Lung (tissue), 12 donors: Measurements from ENCODE around the gene MCM9. TPM values are rescaled to one million over a fixed set of nuclear protein-coding genes. Genes with fewer than 3 reads are reported as not detected.

ENCODE experiments used
- ATAC-seq: fragments of 200-7000 bp; cut with Tn5 transposase; one replicate; pipeline ENCODE4 v1.9.1; 2020; ENCODE audit warnings: moderate number of reproducible peaks; ENCODE audit not compliant: insufficient read depth, low FRiP score
- DNase-seq, 3 donors: peaks; one replicate each; pipeline ENCODE4 v3.0.0-alpha.2; 2013 to 2017
- H3K27ac ChIP-seq, 2 donors: one replicate each; pipeline ENCODE4 v1.5.1; 2013; ENCODE audit warnings: mild to moderate bottlenecking in 2 of 2, moderate library complexity in 2 of 2, control low read depth in 1 of 2, inconsistent platforms in 1 of 2, low read depth in 1 of 2, low read length in 1 of 2
- H3K27me3 ChIP-seq, 3 donors: one replicate each; pipeline ENCODE4 v1.5.1; 2013; ENCODE audit warnings: low read length in 2 of 3; ENCODE audit not compliant: control insufficient read depth in 3 of 3, insufficient read depth in 3 of 3
- H3K36me3 ChIP-seq, 4 donors: one replicate each; pipeline ENCODE4 v1.5.1; 2013; ENCODE audit warnings: low read length in 4 of 4, mild to moderate bottlenecking in 1 of 4, moderate library complexity in 1 of 4; ENCODE audit not compliant: control insufficient read depth in 4 of 4, insufficient read depth in 4 of 4
- H3K4me1 ChIP-seq, 5 donors: one replicate each; pipeline ENCODE4 v1.5.1; 2013; ENCODE audit warnings: low read length in 5 of 5, mild to moderate bottlenecking in 2 of 5, moderate library complexity in 1 of 5; ENCODE audit not compliant: control insufficient read depth in 5 of 5, insufficient read depth in 5 of 5
- H3K4me3 ChIP-seq: one replicate; pipeline ENCODE4 v1.5.1; 2013; ENCODE audit warnings: mild to moderate bottlenecking, control low read depth, moderate library complexity
- H3K9ac ChIP-seq, 2 donors: one replicate each; pipeline ENCODE4 v1.5.1; 2013; ENCODE audit warnings: low read length in 2 of 2, control low read depth in 1 of 2; ENCODE audit not compliant: insufficient read depth in 1 of 2
- H3K9me3 ChIP-seq, 4 donors: one replicate each; pipeline ENCODE4 v1.5.1; 2013; ENCODE audit warnings: low read length in 3 of 4, mild to moderate bottlenecking in 1 of 4, moderate library complexity in 1 of 4; ENCODE audit not compliant: control insufficient read depth in 4 of 4, insufficient read depth in 3 of 4
- WGBS, 2 donors: extraction: QIAGEN DNeasy Blood & Tissue Kit; methylation state at CpG; one replicate each; pipeline ENCODE4 v1.1.7; 2013; 5-methylcytosine and 5-hydroxymethylcytosine counted together
- polyA plus RNA-seq, 2 donors: library from polyadenylated mRNA; stranded (reverse); fragments of 200-250 nt; gene quantifications; one replicate each; pipeline ENCODE4 v1.2.1, GENCODE V29; 2013
- total RNA-seq, 2 donors: library from RNA; depleted of rRNA in 1 of 2; stranded (reverse); fragments of >200 nt in 1 of 2; gene quantifications; one replicate each; pipeline ENCODE4 v1.2.1, GENCODE V29; 2014 to 2021
- TF ChIP-seq, protein P1 (sequence below): IDR thresholded peaks from 2 replicates; pipeline ENCODE4 v1.5.1; 2012; ENCODE audit warnings: mild to moderate bottlenecking; ENCODE audit errors: control extremely low read depth, extremely low read depth
- donor health status: control.
- donor health status: control.
- donor health status: Bipolar disorder and iron deficiency.
- donor health status: healthy.
- donor health status: DM: yes; HTN: yes; CAD: no.

Gene MCM9
- total and polyA plus RNA-seq, 4 donors = 4.8 to 28.6 (median 12.0) TPM

DNA sequence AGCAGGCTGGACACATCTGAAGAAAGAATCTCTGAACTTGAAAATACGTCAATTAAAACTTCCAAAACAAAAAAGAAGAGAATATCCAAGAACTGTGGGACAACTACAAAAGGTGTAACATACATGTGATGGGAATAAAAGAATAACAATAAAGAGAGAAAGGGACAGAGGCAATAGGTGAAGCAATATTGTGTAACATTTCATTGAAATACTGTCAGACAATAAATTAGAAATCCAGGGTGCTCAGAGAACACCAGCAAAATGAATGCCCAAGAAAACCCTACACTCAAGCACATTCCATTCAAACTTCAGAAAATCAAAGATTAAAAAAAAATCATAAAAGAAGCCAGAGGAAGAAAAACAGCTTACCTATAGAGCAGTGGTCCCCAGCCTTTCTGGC is 74.6 kb downstream of the MCM9 start:
- Histone ChIP-seq H3K27me3 (no peaks in the 10 kb centered on the region), H3K4me3 (no peak overlapping the region), H3K9ac (no peak overlapping the region), H3K9me3 (no peaks in the 10 kb centered on the region), H3K4me1 (peaks cover 0 to 9% (median 3%) of the 10 kb centered on the region in 5 donors), H3K36me3 (peaks cover 0 to 6% (median 2%) of the 10 kb centered on the region in 4 donors), H3K27ac (no peak overlapping the region)
- 93 to 96% methylated on average over 1 of the region's 1 CpG for WGBS, 2 donors
- DNase-seq = no peak
- TF ChIP-seq, protein P1, sequence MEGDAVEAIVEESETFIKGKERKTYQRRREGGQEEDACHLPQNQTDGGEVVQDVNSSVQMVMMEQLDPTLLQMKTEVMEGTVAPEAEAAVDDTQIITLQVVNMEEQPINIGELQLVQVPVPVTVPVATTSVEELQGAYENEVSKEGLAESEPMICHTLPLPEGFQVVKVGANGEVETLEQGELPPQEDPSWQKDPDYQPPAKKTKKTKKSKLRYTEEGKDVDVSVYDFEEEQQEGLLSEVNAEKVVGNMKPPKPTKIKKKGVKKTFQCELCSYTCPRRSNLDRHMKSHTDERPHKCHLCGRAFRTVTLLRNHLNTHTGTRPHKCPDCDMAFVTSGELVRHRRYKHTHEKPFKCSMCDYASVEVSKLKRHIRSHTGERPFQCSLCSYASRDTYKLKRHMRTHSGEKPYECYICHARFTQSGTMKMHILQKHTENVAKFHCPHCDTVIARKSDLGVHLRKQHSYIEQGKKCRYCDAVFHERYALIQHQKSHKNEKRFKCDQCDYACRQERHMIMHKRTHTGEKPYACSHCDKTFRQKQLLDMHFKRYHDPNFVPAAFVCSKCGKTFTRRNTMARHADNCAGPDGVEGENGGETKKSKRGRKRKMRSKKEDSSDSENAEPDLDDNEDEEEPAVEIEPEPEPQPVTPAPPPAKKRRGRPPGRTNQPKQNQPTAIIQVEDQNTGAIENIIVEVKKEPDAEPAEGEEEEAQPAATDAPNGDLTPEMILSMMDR = no peak
- ATAC-seq = no peak

DNA sequence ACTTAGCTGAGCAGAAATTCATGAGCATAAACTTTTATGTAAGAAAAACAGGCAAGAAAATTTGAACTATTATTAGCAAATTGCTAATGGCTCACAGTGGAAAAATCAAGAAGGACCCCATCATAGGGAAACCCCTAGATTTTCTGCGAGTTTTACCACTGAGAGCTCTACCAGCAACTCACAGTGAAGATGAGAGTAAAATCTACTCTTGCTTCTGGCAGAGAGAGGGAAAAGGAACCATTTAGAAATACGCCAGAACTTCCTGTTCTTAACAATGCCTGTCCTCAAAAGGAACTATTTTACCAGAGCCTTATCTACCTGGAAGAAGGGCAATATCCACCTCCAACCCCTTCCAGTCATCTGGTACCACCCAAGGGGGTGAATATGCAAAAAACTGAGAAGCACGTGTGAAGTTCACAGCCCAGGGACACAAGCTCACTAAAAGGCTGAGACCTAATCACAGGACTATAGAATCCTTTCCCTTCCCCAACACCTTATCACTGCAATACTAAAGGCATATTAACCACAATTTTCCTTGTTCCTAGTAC is 75.4 kb downstream of the MCM9 start:
- Histone ChIP-seq H3K27ac (no peak overlapping the region), H3K9ac (no peak overlapping the region), H3K36me3 (peaks cover 0 to 6% (median 2%) of the 10 kb centered on the region in 4 donors), H3K4me1 (peaks cover 0 to 2% (median under 1%) of the 10 kb centered on the region in 5 donors), H3K9me3 (no peaks in the 10 kb centered on the region), H3K27me3 (no peaks in the 10 kb centered on the region), H3K4me3 (no peak overlapping the region)
- WGBS, 2 donors = 58 to 62% methylated on average over 3 of the region's 3 CpGs
- DNase-seq = no peak
- TF ChIP-seq, protein P1 = no peak
- ATAC-seq = no peak

DNA sequence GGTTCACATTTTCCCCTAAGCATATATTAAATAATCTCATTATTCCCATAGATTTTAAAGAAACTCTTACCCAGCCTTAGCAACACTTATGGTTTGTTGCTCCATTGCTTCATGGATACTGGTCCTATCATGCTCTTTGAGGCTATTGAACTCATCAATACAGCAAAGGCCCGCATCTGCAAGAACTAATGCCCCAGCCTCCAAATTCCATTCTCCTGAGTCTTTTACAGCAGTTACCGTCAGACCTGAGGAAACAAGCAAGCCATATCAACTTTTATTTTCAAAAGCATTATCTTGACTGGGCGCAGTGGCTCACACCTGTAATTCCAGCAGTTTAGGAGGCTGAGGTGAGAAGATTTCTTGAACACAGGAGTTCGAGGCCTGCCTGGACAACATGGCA is 78.7 kb downstream of the MCM9 start:
- no peak overlapping the region for H3K27ac ChIP-seq
- no peaks in the 10 kb centered on the region for H3K4me1 ChIP-seq
- H3K9me3 ChIP-seq = no peaks in the 10 kb centered on the region
- no peak overlapping the region for H3K9ac ChIP-seq
- ATAC-seq = no peak
- no peaks in the 10 kb centered on the region for H3K27me3 ChIP-seq
- H3K4me3 ChIP-seq = no peak overlapping the region
- WGBS, 2 donors = 93 to 94% methylated on average over 4 of the region's 4 CpGs
- DNase-seq = no peak
- TF ChIP-seq, protein P1 = no peak
- H3K36me3 ChIP-seq = peaks cover 0 to 6% (median 2%) of the 10 kb centered on the region in 4 donors

DNA sequence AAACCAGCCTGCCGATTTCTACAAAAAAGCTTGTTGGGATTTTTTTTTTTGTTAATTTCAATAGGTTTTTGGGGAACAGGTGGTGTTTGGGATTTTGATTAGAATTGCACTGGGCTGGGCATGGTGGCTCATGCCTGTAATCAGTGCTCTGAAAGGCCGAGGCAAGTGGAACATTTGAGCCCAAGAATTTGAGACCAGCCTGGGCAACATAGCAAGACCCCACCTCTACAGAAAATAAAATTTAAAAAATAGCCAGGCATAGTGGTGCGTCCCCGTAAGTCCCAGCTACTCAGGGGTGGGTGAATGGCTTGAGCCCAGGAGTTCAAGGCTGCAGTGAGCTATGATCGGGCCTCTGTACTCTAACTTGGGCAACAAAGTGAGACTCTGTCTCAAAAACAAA is 81.6 kb downstream of the MCM9 start:
- H3K27ac ChIP-seq = no peak overlapping the region
- no peak overlapping the region for H3K9ac ChIP-seq
- no peak for DNase-seq
- no peak for ATAC-seq
- no peaks in the 10 kb centered on the region for H3K36me3 ChIP-seq
- TF ChIP-seq, protein P1 = no peak
- no peaks in the 10 kb centered on the region for H3K9me3 ChIP-seq
- H3K4me1 ChIP-seq = peaks cover 0 to 2% (median 0%) of the 10 kb centered on the region in 5 donors
- H3K4me3 ChIP-seq = no peak overlapping the region
- 96 to 98% methylated on average over 5 of the region's 5 CpGs for WGBS, 2 donors
- no peaks in the 10 kb centered on the region for H3K27me3 ChIP-seq
